ENCODE data around the gene CORT. TPM values are rescaled to one million over a fixed set of nuclear protein-coding genes. Genes with fewer than 3 reads are reported as not detected.

CORT gene, protein sequence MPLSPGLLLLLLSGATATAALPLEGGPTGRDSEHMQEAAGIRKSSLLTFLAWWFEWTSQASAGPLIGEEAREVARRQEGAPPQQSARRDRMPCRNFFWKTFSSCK
- total RNA-seq = 0.29 and 0.36 TPM in 2 replicates

DNA sequence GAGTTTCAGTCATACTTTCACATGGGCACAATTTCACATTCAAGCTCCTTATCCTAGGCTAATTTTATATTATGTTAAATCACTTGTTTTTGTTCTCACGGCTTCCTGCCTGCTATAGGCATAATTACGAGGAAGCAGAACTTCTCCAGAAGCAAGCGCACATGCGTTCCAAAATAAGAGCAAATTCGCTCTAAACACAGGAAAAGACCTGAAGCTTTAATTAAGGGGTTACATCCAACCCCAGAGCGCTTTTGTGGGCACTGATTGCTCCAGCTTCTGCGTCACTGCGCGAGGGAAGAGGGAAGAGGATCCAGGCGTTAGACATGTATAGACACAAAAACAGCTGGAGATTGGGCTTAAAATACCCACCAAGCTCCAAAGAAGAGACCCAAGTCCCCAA, at the start of gene CORT:
Gene CORT, plus strand, starts transcription at position 281 of the 400 bp plus-strand sequence. CDS start 193 bp downstream, outside the sequence.
- Histone ChIP-seq H3K79me2 (ENCODE audit: insufficient read depth, low read length) (no peaks in the 10 kb centered on the region), H3K27ac (ENCODE audit: low read depth, low read length) (no peak within 1 kb of the TSS), H3K4me3 (ENCODE audit: insufficient read depth, low read length) (peak within 1 kb of the TSS; percentile 67), H3K36me3 (ENCODE audit: insufficient read depth, low read length) (no peaks in the 10 kb centered on the region), H4K20me1 (ENCODE audit: insufficient read depth, low read length) (no peaks in the 10 kb centered on the region), H3K27me3 (ENCODE audit: insufficient read depth, low read length) (no peaks in the 10 kb centered on the region), H2AFZ (ENCODE audit: low read length) (no peak within 1 kb of the TSS), H3K9me3 (ENCODE audit: low read depth, low read length) (no peaks in the 10 kb centered on the region), H3K4me2 (ENCODE audit: insufficient read depth, low read length) (peak within 1 kb of the TSS; percentile 87), H3K4me1 (ENCODE audit: insufficient read depth, low read length) (peaks cover 11% of the 10 kb centered on the region)
- no peak for DNase-seq (ENCODE audit: insufficient read length, low spot score, missing footprints)
- TF ChIP-seq, protein P1, sequence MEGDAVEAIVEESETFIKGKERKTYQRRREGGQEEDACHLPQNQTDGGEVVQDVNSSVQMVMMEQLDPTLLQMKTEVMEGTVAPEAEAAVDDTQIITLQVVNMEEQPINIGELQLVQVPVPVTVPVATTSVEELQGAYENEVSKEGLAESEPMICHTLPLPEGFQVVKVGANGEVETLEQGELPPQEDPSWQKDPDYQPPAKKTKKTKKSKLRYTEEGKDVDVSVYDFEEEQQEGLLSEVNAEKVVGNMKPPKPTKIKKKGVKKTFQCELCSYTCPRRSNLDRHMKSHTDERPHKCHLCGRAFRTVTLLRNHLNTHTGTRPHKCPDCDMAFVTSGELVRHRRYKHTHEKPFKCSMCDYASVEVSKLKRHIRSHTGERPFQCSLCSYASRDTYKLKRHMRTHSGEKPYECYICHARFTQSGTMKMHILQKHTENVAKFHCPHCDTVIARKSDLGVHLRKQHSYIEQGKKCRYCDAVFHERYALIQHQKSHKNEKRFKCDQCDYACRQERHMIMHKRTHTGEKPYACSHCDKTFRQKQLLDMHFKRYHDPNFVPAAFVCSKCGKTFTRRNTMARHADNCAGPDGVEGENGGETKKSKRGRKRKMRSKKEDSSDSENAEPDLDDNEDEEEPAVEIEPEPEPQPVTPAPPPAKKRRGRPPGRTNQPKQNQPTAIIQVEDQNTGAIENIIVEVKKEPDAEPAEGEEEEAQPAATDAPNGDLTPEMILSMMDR (IDR thresholded peaks at IDR 0.05; ENCODE audit: extremely low read depth, low read depth, low read length) = no peak

DNA sequence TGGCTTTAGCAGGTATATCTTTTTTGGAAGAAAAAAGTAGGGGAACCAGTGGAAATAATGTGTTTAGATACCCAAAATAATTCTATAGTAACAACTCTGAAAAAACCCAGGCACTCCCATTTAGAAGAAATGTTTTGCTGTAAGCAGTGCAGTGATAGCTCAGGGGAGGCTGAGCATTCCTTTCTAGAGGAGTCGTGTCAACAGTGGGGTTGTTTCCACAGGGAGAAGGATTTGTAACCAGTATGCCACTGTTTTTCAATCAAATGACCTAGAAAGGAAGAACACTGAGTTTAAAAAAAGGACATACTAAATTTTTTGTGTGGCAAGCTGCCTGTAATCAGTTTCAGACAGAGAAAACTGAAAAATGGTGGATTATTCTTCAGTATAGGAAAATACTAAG, 48.5 kb upstream of the CORT start:
- peaks cover 28% of the 10 kb centered on the region for H3K36me3 ChIP-seq (ENCODE audit: insufficient read depth, low read length)
- H3K4me1 ChIP-seq (ENCODE audit: insufficient read depth, low read length) = peaks cover 29% of the 10 kb centered on the region
- no peak overlapping the region for H2AFZ ChIP-seq (ENCODE audit: low read length)
- DNase-seq (ENCODE audit: insufficient read length, low spot score, missing footprints) = no peak
- TF ChIP-seq, protein P1 (IDR thresholded peaks at IDR 0.05; ENCODE audit: extremely low read depth, low read depth, low read length) = no peak
- H4K20me1 ChIP-seq (ENCODE audit: insufficient read depth, low read length) = peaks cover 7% of the 10 kb centered on the region
- H3K9me3 ChIP-seq (ENCODE audit: low read depth, low read length) = no peaks in the 10 kb centered on the region
- H3K27ac ChIP-seq (ENCODE audit: low read depth, low read length) = no peak overlapping the region
- no peak overlapping the region for H3K4me2 ChIP-seq (ENCODE audit: insufficient read depth, low read length)
- peaks cover 30% of the 10 kb centered on the region for H3K79me2 ChIP-seq (ENCODE audit: insufficient read depth, low read length)
- no peak overlapping the region for H3K4me3 ChIP-seq (ENCODE audit: insufficient read depth, low read length)
- no peaks in the 10 kb centered on the region for H3K27me3 ChIP-seq (ENCODE audit: insufficient read depth, low read length)

DNA sequence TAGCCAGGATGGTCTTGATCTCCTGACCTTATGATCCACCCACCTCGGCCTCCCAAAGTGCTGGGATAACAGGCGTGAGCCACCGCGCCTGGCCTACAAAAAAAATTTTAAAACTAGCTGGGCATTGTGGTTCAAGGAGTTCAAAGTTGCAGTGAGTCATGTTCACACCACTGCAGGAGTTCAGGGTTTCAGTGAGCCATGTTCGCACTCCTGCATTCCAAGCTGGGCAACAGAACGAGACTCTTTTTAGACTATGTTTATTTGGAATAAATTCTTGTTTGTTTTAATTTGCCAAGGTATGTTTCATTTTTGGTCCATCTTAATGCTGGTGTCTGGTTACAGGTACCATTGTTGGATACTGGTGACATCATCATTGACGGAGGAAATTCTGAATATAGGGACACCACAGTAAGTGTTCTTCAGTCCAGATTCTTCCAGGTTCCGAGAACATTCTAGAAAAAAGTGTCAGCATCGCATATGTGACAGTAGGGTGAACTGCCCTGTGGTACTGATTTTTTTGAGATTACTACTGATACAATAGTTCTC, 47.0 kb upstream of the CORT start:
- Histone ChIP-seq H4K20me1 (ENCODE audit: insufficient read depth, low read length) (peaks cover 7% of the 10 kb centered on the region), H3K27me3 (ENCODE audit: insufficient read depth, low read length) (no peaks in the 10 kb centered on the region), H3K9me3 (ENCODE audit: low read depth, low read length) (no peaks in the 10 kb centered on the region), H2AFZ (ENCODE audit: low read length) (no peak overlapping the region), H3K27ac (ENCODE audit: low read depth, low read length) (peak overlapping the region; percentile 91), H3K4me3 (ENCODE audit: insufficient read depth, low read length) (no peak overlapping the region), H3K4me1 (ENCODE audit: insufficient read depth, low read length) (peaks cover 29% of the 10 kb centered on the region), H3K36me3 (ENCODE audit: insufficient read depth, low read length) (peaks cover 43% of the 10 kb centered on the region), H3K4me2 (ENCODE audit: insufficient read depth, low read length) (no peak overlapping the region), H3K79me2 (ENCODE audit: insufficient read depth, low read length) (peaks cover 30% of the 10 kb centered on the region)
- DNase-seq (ENCODE audit: insufficient read length, low spot score, missing footprints) = no peak
- TF ChIP-seq, protein P1 (IDR thresholded peaks at IDR 0.05; ENCODE audit: extremely low read depth, low read depth, low read length) = no peak

DNA sequence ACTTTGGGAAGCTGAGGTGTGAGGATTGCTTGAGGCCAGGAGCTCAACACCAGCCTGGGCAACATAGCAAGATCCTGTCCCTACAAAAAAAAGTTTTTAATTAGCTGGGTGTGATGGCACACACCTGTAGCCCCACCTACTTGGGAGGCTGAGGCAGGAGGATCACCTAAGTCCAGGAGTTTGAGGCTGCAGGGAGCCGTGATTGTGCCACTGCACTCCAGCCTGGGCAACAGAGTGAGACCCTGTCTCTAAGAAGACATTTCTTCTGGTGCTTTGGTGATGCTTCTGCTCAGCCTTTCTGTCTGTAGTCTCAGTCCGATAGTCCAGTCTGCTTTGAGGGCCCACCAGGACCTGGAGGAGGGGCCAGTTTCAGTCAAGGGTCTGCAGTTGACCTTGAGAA, 42.6 kb upstream of the CORT start:
- Histone ChIP-seq H2AFZ (ENCODE audit: low read length) (no peak overlapping the region), H3K9me3 (ENCODE audit: low read depth, low read length) (no peaks in the 10 kb centered on the region), H3K4me2 (ENCODE audit: insufficient read depth, low read length) (no peak overlapping the region), H4K20me1 (ENCODE audit: insufficient read depth, low read length) (peaks cover 2% of the 10 kb centered on the region), H3K27ac (ENCODE audit: low read depth, low read length) (no peak overlapping the region), H3K36me3 (ENCODE audit: insufficient read depth, low read length) (peaks cover 83% of the 10 kb centered on the region), H3K4me3 (ENCODE audit: insufficient read depth, low read length) (no peak overlapping the region), H3K4me1 (ENCODE audit: insufficient read depth, low read length) (peaks cover 15% of the 10 kb centered on the region), H3K27me3 (ENCODE audit: insufficient read depth, low read length) (no peaks in the 10 kb centered on the region), H3K79me2 (ENCODE audit: insufficient read depth, low read length) (peaks cover 4% of the 10 kb centered on the region)
- no peak for DNase-seq (ENCODE audit: insufficient read length, low spot score, missing footprints)
- TF ChIP-seq, protein P1 (IDR thresholded peaks at IDR 0.05; ENCODE audit: extremely low read depth, low read depth, low read length) = no peak

All from osteoblast (primary cell).